ENCODE results near the gene COMMD8.

Gene COMMD8

DNA sequence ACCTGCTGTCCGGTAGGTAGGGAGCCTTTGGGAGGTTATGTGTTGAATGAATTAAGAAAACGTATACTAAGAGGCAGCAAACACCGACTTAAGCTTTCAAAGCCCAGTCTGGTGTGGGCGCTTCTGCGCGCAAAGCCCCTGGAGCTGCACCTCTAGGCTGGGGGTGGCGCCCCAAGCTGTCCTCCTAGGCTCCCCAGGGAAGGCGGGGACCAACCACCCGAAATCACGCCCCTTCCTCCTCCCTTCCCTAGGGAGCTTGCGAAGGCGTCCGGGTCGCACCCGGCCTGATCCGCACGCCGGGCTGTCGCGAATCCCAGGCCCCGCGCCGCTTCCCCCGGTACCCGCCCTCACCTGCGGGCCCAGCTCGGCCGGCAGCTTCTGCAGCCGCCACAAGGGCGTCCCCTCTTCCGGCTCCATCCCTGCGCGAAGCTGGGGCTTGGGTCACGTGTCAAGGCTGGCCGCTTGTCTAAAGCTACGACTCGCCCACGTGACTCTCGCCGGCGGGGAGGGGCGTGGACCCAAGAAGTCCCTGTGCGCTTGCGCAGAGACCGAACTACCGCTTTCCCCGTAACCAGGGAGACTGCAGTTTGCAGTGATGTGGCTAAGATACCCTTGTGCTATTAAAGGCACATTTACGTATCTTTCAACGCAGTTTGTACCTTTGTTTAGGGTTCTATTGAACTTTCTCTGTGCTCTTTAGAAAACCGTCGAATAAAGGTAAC lies at the start of gene COMMD8:
COMMD8 (minus strand) TSS at position 468 of the 722 bp plus-strand sequence; CDS start at position 417, 51 bp downstream.
- peak; percentile 97 for DNase-seq (ENCODE audit: low read depth)
- TF ChIP-seq CTCF (IDR thresholded peaks at IDR 0.05; ENCODE audit: low read length, missing control alignments) = peak; percentile 14
- peak within 1 kb of the TSS; percentile 79 for H3K4me3 ChIP-seq (replicated peaks; ENCODE audit: low read depth, low read length)

DNA sequence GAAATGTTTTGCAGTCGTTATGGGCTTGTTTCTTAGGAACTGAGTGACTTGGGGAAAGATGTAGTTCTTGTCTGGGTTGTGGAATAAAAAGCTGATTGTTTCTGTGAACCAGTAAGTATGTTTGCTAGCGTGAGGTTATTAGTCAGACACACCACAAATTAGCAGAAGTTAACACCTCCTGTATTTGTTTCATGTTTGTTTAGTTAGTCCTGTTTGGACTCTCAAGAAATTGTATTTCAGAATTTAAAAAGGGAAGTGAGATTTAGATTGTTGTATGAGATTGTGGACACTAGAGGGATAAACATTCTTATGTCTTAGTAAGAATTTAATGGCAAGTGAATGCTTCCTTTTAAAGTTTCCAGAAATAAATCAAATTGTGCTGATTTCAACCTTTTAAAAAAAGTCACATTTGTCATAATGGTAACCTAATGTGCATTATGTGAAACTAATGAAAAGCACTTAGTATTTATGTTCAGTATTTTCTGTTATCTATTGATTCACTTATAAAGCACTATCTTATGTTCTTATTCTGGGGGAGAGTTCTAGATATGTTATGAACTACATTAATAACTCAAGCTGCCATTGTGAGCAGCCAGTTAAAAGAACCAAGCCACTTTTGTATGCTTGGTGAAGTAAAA lies 47.1 kb upstream of the COMMD8 start:
- DNase-seq (ENCODE audit: low read depth) = peak; percentile 57
- TF ChIP-seq CTCF (IDR thresholded peaks at IDR 0.05; ENCODE audit: low read length, missing control alignments) = peak; percentile 31
- H3K4me3 ChIP-seq (replicated peaks; ENCODE audit: low read depth, low read length) = no peak overlapping the region

- H3K4me3 ChIP-seq (replicated peaks; ENCODE audit: low read depth, low read length) = no peak overlapping the region
- TF ChIP-seq CTCF (IDR thresholded peaks at IDR 0.05; ENCODE audit: low read length, missing control alignments) = no peak
- no peak for DNase-seq (ENCODE audit: low read depth)
Observed at GRCh38 chr4:47505666-47506065, 42.2 kb upstream of the COMMD8 start.

DNA sequence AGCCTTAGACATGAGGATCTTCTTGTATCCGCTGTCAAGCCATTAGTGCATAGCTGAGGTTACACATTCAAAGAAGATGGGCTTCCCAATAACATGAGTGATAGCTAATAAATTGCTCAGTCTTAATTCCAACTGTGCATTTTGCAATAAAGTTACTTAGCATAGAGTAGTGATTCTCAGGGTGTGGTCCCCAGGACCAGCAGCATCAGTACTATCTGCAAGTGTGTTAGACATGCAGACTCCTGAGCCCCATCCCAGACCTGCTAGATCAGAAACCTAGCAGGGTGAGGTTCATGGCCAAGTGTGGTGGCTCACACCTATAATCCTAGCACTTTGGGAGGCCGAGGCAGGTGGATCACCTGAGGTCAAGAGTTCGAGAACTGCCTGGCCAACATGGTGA lies 41.6 kb upstream of the COMMD8 start:
- DNase-seq (ENCODE audit: low read depth) = no peak
- H3K4me3 ChIP-seq (replicated peaks; ENCODE audit: low read depth, low read length) = no peak overlapping the region
- no peak for TF ChIP-seq CTCF (IDR thresholded peaks at IDR 0.05; ENCODE audit: low read length, missing control alignments)

GRCh38 chr4:47500776-47501175 lies 37.3 kb upstream of the COMMD8 start:
- no peak overlapping the region for H3K4me3 ChIP-seq (replicated peaks; ENCODE audit: low read depth, low read length)
- DNase-seq (ENCODE audit: low read depth) = no peak
- TF ChIP-seq CTCF (IDR thresholded peaks at IDR 0.05; ENCODE audit: low read length, missing control alignments) = no peak

DNA sequence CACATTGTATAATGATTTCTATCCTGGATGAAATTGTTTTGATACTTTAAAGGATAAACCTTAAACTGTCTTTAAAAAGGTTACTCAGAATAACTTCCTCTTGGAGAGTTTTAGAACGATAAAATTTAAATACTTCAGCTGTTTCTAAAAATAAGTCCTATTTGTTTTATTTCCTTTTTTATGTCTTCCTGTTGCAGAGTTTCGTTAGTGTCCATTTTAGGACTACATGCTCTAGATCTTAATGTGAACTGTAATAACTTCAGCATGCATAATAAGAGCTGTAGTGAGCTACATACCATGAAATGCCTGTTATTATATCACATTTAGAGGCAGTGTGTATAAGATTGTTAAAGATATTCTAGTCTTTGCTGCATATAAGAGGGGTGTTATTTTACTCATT lies 36.2 kb upstream of the COMMD8 start:
- no peak overlapping the region for H3K4me3 ChIP-seq (replicated peaks; ENCODE audit: low read depth, low read length)
- no peak for TF ChIP-seq CTCF (IDR thresholded peaks at IDR 0.05; ENCODE audit: low read length, missing control alignments)
- no peak for DNase-seq (ENCODE audit: low read depth)
